A673 (cell line): ENCODE measurements around the gene ZSCAN9. TPM values are rescaled to one million over a fixed set of nuclear protein-coding genes. Genes with fewer than 3 reads are reported as not detected.

Source experiments
- BruUV-seq: library from RNA; stranded (reverse); fragments of 400-500 nt; replicated peaks from 2 replicates; lab custom pipeline; 2021; lab: Mats Ljungman, UMichigan
- CTCF ChIA-PET: fragments of 300-600 bp; sonication (Branson Sonifier 250); formaldehyde crosslinking; loops from one replicate; lab custom pipeline; 2022; ENCODE audit warnings: antibody characterized with exemption; lab: Charles Lee
- POLR2A ChIA-PET: fragments of 300-600 bp; sonication (Branson Sonifier 250); formaldehyde crosslinking; loops from one replicate; lab custom pipeline; 2022; ENCODE audit warnings: antibody characterized with exemption; ENCODE audit not compliant: low non-redundant PET; lab: Charles Lee
- DNase-seq: peaks from one replicate; pipeline ENCODE4 v3.0.0-alpha.2; 2015; ENCODE audit warnings: low spot score
- H3K27ac ChIP-seq: fragments of 200-600 bp; sonication (generic); 2 replicates; pipeline ENCODE4 v1.5.1; 2016; ENCODE audit warnings: mixed run types, low read depth, mild to moderate bottlenecking, mixed read lengths, antibody characterized with exemption, low read length; ENCODE audit not compliant: poor library complexity, severe bottlenecking
- H3K27me3 ChIP-seq: fragments of 200-600 bp; sonication (generic); replicated peaks from 2 replicates; pipeline ENCODE4 v1.6.1; 2017; ENCODE audit warnings: mixed run types, low read depth, mild to moderate bottlenecking, mixed read lengths, antibody characterized with exemption, low read length; ENCODE audit not compliant: insufficient read depth, poor library complexity
- H3K36me3 ChIP-seq: fragments of 200-600 bp; sonication (generic); 2 replicates; pipeline ENCODE4 v1.6.1; 2016; ENCODE audit warnings: mixed run types, mild to moderate bottlenecking, mixed read lengths, antibody characterized with exemption, low read length; ENCODE audit not compliant: insufficient read depth, poor library complexity, severe bottlenecking
- H3K4me1 ChIP-seq: fragments of 200-600 bp; sonication (generic); 2 replicates; pipeline ENCODE4 v1.6.1; 2017; ENCODE audit warnings: mixed run types, mild to moderate bottlenecking, mixed read lengths, antibody characterized with exemption, low read length; ENCODE audit not compliant: insufficient read depth, poor library complexity, severe bottlenecking
- H3K4me3 ChIP-seq: fragments of 200-600 bp; sonication (generic); 2 replicates; pipeline ENCODE4 v1.5.1; 2016; ENCODE audit warnings: low read depth, mixed run types, mild to moderate bottlenecking, mixed read lengths, low read length; ENCODE audit not compliant: poor library complexity, severe bottlenecking
- H3K9me3 ChIP-seq: fragments of 200-600 bp; sonication (generic); 2 replicates; pipeline ENCODE4 v1.6.1; 2016; ENCODE audit warnings: mixed run types, low read depth, mild to moderate bottlenecking, mixed read lengths, antibody characterized with exemption, low read length; ENCODE audit not compliant: poor library complexity, severe bottlenecking
- CTCF ChIP-seq: fragments of 300-800, 200-600 bp; sonication (generic); conservative IDR thresholded peaks from 2 replicates; pipeline ENCODE4 v1.5.1; 2017; ENCODE audit warnings: low read depth, mild to moderate bottlenecking, antibody characterized with exemption, low read length, moderate library complexity, mixed read lengths
- EZH2 ChIP-seq: fragments of 200-600 bp; sonication (generic); IDR thresholded peaks from 2 replicates; pipeline ENCODE4 v1.6.1; 2017; ENCODE audit warnings: borderline replicate concordance, low read depth, mild to moderate bottlenecking, mixed read lengths, antibody characterized with exemption, low read length; ENCODE audit not compliant: poor library complexity, severe bottlenecking
- intact Hi-C: fragments of 100-400 bp; cut with micrococcal nuclease; formaldehyde crosslinking; loops from one replicate; pipeline ENCODE4 v1.10.0; 2022; ENCODE audit not compliant: unreplicated experiment
- total RNA-seq: library from RNA; stranded (reverse); gene quantifications from 2 replicates; pipeline ENCODE4 v1.2.3, GENCODE V29; 2021

ZSCAN9 gene
- total RNA-seq, 1 experiment from 2014 or later, result 13.3 TPM

- BruUV-seq, result no TSS peak
- Histone ChIP-seq H3K9me3 (no peaks in the 10 kb centered on the region), H3K36me3 (no peaks in the 10 kb centered on the region), H3K4me3 (peak overlapping the region; percentile 41), H3K27ac (no peak overlapping the region), H3K27me3 (no peaks in the 10 kb centered on the region), H3K4me1 (peaks cover 3% of the 10 kb centered on the region)
- intact Hi-C loops, result loop anchor here (5.0 kb wide), 1 partner anchor 310 kb away; no protein-coding TSS in a partner anchor
- TF ChIP-seq EZH2, result no peak
- no peak for TF ChIP-seq CTCF
- ChIA-PET POLR2A (no interaction called here), CTCF (no interaction called here)
- DNase-seq, result no peak
Measured at GRCh38 chr6:28211840-28212509, 13.1 kb upstream of the ZSCAN9 start.

GRCh38 chr6:28212510-28213212 is 12.4 kb upstream of the ZSCAN9 start:
- DNase-seq, result peak; percentile 92
- Histone ChIP-seq H3K4me3 (peak overlapping the region; percentile 41), H3K4me1 (peaks cover 3% of the 10 kb centered on the region), H3K27ac (no peak overlapping the region), H3K9me3 (no peaks in the 10 kb centered on the region), H3K27me3 (no peaks in the 10 kb centered on the region), H3K36me3 (no peaks in the 10 kb centered on the region)
- ChIA-PET CTCF (no interaction called here), POLR2A (no interaction called here)
- no TSS peak for BruUV-seq
- intact Hi-C loops, result loop anchor here (5.0 kb wide), 1 partner anchor 310 kb away; no protein-coding TSS in a partner anchor
- TF ChIP-seq CTCF (peak; percentile 36; the same call in 1 of the 2 replicates), EZH2 (no peak)

- Histone ChIP-seq H3K36me3 (no peaks in the 10 kb centered on the region), H3K4me3 (peak overlapping the region; percentile 41), H3K4me1 (peaks cover 3% of the 10 kb centered on the region), H3K9me3 (no peaks in the 10 kb centered on the region), H3K27ac (no peak overlapping the region), H3K27me3 (no peaks in the 10 kb centered on the region)
- BruUV-seq, result no TSS peak
- POLR2A ChIA-PET, result no interaction called here
- CTCF ChIA-PET, result no interaction called here
- no peak for TF ChIP-seq EZH2
- TF ChIP-seq CTCF, result no peak
- DNase-seq, result no peak
- intact Hi-C loops, result loop anchor here (5.0 kb wide), 1 partner anchor 311 kb away; no protein-coding TSS in a partner anchor
Measured at GRCh38 chr6:28213213-28213523, 11.9 kb upstream of the ZSCAN9 start.
